ACHN (cell line): ENCODE data around the gene SGIP1.
"Not testable (repeated sequence)": the region's sequence is repeated elsewhere in the genome, so short reads cannot be mapped to it uniquely, and the experiment has no call there.

ENCODE experiments used
- DNase-seq: peaks from one replicate; pipeline ENCODE4 v3.0.0-alpha.2; 2015
- in situ Hi-C: cut with HindIII; loops from 2 replicates; pipeline ENCODE4 v1.10.0; 2017; ENCODE audit warnings: low sequenced_read_pairs, low pct_ligation_motif_present, low pct_unique_long_range_greater_than_20kb

SGIP1 gene

DNA sequence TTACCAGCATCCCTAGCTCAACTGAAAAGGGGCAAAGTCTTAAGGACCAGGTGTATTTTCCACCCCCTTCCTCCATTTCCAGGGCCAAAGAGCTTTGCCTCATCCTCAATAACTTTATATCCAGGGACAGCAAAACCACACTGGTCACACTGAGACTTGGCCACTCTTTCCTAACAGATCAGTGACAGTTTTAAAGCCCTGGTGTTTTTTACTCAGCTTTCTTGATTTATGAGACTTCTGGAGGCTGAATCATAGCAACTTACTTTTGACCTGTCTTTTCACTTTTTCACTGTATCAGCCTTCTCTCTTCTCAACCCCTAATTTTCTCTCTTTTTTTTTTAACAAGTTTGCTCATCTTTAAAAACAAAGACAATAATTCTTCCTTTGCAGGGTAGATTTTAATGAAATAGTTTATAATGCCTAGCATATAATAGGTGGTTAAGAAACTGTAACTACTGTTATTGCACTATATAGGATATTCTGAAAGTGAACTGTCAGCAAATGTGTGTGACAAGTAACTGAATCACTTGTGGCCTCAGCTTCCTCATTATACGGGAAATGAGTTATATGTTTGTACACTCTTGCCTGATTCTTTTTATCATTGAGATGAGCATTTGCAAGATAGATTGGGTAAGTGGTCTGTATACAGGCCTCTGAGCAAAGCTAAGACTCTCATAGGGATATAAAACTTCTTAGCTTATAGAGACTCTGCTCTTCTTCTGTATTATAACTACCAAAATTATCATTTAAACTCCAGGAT, 198.6 kb downstream of the SGIP1 start:
- in situ Hi-C loops = no loop called here
- DNase-seq = no peak

DNA sequence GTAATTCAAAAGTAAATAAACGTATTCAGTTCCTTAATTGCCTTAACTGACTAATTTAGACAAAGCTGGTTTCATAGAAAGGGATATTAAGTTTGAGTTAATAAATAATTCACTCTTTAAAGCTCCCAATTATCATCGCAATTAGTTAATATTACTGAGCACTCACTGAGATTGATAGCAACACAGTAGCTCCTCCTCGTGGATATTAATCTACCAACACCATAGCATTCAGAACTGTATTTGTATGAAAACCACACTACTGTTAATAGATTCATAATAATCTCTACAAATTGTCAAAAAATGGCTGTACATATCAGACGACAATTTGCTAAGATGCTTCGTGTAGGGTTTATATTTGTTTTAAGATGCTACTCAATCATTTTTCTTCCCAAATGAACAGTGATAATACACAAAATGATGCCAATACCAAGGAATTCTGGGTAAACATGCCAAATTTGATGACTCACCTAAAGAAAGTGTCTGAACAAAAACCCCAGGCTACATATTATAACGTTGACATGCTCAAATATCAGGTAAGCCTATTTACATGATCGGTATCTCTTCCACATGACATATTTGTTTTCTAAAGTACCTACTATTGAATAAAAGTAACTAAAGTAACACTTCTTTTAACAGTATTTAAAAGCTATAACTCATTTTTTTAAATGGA, 199.5 kb downstream of the SGIP1 start:
- no peak for DNase-seq
- in situ Hi-C loops = no loop called here

DNA sequence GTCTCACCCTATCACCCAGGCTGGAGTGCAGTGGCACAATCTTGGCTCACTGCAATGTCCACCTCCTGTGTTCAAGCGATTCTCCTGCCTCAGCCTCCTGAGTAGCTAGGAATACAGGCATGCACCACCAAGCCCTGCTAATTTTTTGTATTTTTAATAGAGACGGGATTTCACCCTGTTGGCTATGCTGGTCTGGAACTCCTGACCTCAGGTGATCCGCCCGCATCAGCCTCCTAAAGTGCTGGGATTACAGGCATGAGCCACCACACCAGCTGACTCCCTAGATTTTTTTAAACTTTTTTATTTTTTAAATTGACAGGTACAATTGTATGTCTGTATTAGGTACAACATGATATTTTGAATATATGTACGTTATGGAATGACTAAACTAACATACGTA, 200.6 kb downstream of the SGIP1 start:
- DNase-seq, in situ Hi-C loops: not testable (repeated sequence)

DNA sequence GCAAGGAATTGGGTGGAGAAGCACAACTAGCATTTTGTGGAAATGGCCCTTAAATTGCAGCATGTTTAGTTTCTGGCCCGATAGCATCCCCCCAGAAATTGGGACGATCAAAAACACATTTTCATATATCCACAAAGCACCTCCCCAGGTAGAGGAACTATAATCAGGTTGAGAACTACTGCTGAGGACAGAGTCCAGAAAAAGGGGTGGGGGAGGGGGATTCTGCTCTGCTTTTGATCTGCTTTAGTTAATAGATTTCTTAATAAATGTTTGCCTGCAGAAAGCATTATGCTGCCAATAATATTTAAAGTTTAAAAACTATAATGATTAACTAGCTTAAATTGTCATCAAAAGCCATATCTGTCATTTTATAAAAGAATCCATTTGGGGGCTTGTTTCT, 203.9 kb downstream of the SGIP1 start:
- DNase-seq = no peak
- in situ Hi-C loops = no loop called here

DNA sequence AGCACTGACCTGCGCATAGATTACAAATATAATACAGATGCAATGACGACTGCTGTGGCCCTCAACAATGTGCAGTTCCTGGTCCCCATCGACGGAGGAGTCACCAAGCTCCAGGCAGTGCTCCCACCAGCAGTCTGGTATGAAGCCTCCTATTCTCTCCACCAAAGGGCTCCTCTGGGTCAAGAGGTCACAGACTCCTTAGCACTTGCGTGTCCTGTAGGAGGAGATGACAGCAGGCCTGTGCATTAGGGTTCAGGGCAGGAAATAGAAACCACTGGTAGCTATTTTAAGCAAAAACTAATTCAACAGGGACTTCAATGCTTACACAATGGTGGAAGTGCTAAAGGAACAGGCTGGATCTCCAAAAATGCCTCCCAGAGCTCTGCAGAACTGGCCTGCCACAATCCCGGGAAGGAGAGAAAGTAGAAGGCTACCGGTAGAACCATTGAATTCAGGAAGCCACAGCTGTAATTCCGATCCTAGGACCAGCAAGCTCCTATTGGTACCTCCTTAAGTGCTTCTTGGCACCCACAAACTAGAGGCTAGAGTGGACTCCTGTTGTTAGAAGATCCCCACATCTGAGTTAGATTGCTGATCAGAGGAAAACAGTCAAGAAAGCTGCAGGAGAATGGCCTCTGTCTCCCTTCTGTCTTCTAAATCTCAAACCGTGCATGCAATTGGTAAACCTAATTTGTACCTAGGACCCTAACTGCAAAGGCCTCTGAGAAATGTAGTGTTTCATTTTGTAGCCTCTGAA, 205.6 kb downstream of the SGIP1 start:
- in situ Hi-C loops = no loop called here
- DNase-seq = no peak

DNA sequence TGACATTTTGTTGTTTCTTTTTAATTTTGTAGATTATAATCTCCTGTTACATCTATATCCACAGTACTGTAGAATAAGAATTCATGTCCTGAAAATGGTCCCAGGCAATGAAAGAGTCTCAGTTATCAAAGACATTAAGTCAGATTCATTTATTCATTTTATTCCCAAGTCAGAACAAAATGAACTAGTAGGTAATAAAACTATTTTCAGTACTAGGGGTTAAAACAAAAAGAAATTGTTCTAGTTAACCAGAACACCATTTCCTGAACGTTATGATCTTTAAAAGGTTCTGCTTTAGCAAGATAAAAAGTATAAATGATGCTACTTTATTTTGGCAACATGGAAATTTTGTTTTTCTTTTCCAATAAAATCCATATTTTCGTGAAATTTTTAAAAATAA, 211.5 kb downstream of the SGIP1 start:
- no peak for DNase-seq
- in situ Hi-C loops = no loop called here

DNA sequence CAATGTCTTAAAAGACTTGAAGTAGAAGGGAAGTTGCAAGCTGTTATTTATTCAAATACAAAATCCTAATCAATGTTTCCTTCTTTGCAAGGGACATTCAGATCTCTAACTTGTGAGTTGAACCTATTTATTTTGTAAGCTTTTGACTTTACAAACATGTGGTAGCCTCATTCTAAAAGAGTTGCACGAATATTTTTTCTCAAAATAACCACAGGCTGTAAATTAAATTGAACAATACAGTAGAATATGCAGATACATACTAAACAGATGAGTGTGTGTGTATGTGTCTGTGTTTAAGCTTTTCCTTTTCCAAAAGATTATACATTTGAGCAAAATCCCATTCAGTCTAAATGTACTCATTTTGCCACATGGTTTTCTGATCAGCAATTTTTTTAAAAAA, 213.5 kb downstream of the SGIP1 start:
- no peak for DNase-seq
- in situ Hi-C loops = no loop called here

DNA sequence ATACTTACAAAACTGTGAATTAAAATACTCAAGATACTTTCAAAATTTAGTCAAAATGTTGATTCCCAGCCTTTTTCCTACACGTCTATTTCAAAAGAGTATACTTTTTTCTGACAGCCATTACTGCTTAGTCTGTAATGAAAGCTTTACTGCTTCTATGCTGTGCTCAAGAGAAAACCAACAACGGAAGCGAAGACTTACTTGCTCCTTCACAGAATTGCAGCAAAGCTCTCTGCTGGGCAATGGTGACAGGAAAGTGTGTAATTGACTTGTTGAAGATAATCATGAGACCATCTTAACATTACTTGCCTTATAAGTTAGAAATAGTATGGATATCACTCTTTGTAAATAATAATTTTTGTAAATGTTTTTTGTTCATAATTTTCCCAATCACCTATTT, 216.6 kb downstream of the SGIP1 start:
- in situ Hi-C loops = no loop called here
- no peak for DNase-seq

DNA sequence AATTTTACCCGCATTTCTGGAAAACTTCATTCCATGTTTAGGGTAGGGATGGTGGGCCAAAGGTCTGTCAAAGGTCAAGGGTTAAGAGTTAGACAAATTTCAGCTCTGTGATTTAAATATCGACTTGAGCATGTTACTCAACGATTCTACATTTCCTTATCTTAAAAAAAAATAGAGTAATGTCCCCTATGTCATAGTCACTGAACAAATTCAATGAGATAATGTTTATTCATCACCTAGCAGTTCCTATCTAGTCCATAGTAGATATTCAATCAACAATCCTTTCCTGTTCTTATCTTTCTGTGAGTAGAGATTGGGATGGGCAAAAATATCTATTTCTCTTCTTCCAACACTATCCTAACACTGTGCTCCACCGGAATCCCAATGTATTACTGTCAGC, 217.2 kb downstream of the SGIP1 start:
- no peak for DNase-seq

DNA sequence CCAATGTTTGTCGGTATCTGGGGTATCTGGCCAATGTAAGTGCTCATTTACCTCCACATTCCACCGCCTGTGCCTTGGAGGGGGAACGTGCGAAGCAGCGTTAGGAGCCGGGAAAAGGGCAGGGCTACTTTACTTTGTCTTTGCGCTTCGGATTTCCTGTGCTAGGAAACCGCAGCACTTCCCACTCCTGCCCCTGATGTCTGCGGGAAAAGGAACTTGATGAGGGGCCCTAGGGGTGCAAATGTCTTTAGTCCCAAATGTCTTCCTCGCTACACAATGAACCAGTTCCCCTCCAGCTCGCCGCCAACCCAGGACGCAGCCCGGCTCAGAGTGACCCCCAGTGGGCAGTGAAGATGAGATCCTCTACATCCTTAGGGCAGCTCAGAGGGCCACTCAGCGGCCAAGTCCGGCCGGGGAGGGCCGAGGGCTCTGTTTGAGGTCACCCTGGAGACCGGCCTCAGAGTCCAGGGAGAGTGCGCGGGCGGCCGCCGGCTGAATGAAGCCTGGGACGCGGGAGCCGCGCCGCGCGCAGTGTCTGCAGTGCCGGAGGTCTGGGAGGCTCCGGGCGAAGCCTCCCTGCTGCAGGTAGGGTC, 218.1 kb downstream of the SGIP1 start, which contains the start of gene DYNLT5:
Gene DYNLT5, plus strand, starts transcription at position 460 of the 593 bp plus-strand sequence. CDS start 2,200 bp downstream, outside the sequence.
- in situ Hi-C loops = no loop called here

More for the DNA sequence above, 217.2 kb downstream of the SGIP1 start:
- in situ Hi-C loops = no loop called here

DNA sequence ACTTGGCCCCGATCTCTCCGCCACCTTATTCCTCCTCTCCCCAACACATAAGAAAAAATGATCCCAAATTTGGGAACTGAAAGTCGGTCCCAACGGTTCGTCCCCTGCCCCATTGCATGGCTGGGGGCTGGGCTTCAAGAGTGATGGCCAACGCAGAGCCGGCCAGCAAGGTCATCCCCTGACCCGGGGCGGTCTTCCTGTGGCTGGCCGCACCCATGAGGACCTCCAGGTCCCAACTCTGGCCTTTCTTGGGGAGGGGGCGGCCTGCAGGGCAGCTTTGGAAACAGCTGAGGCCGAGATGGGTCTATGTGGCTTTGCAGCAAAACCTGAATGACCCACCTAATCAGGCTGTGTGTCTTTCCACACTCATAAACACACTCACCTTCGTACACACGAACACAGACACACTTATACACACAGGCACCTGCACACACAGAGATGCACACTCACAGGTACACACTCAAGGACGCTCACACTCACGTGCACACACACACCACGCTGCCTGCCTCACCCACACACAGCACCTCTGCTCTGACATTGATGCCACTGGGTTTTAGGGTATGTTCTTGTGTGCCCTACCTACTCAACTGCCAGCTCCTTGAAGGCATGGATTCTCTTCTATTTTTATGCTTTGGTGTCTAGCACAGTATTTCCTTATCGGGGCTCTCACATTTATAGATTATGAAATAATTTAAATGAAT, 218.9 kb downstream of the SGIP1 start:
- DNase-seq = no peak
- in situ Hi-C loops = no loop called here

More for the DNA sequence above, 218.1 kb downstream of the SGIP1 start, which contains the start of gene DYNLT5:
- DNase-seq = peak; percentile 34

DNA sequence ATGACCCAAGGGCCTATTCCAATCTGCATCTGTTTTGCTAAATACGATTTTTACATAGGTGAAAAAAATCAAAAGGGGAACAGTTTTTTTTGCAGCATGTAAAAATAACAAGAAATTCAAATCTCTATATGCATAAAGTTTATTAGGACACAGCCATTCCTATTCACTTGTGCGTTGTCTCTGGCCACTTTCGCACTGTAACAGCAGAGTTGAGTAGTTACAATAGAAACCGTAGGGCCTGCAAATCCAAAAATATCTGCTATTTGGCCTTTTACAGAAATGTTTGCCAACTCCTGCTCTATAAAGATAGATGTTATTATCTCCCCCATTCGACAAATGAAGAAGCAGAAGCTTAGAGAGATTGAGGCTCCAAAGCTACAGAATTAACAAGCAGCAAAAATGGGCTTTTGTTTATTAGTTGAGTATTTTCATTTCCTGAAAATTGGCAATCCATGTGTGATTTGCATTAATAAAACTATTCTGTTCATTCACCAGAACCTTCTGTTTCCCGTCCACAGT, 223.8 kb downstream of the SGIP1 start:
- in situ Hi-C loops = no loop called here
- DNase-seq = no peak

DNA sequence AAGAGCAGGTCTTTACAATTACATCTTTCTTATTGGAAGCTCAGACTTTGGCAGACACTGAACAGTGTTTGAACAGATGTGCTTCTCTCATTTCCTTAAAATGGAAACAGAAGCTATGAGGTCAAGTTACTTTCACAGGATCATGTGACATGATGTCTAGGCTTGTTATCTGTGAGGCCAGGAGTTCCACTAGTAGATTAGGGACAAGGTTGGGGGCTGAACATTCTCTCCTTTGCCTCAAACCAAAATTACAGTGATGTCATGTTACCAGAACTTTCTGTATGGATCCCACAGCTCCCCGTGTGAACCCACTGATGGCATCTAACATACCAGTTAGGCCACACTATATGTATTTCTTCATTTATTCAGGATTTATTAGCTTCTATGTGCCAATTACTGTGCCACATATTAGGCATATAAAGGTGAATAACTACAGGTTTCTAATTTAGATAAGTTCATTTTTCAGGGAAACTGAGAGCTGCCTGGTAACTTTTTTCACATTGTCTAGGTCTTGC, 224.3 kb downstream of the SGIP1 start:
- in situ Hi-C loops = no loop called here
- no peak for DNase-seq

DNA sequence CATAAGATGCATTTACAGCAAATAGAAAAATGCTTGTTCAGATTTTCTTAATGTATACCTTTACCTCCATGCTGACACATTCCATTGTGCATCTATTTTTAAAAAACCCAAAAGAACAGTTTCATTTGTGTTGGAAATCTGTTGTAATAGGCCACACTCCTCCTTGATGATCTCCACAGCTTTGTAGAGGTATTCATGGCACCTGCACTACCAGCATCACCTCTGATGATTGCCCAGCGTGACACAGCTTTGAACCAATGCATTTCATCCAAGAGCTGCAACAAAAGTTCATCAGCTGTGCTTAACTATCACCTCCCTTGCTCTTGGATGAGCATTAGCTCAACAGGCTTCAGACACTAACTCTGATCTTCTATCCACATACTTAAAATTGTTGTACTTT, 226.6 kb downstream of the SGIP1 start:
- DNase-seq = no peak
- in situ Hi-C loops = no loop called here

DNA sequence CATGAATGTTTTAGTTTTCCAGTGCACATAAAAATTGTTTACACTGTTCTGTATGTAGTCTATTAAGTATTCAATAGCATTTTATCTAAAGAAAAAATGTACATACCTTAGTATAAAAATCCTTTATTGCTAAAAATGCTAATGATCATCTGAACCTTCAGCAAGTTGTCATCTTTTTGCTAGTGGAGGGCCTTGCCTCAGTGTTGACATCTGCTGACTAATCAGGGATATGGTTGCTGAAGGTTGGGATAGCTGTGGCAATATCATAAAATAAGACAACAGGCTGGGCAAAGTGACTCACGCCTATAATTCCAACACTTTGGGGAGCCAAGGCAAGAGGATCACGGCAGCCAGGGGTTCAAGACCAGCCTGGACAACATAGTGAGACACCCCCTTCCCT, 227.3 kb downstream of the SGIP1 start:
- in situ Hi-C loops = no loop called here
- no peak for DNase-seq

DNA sequence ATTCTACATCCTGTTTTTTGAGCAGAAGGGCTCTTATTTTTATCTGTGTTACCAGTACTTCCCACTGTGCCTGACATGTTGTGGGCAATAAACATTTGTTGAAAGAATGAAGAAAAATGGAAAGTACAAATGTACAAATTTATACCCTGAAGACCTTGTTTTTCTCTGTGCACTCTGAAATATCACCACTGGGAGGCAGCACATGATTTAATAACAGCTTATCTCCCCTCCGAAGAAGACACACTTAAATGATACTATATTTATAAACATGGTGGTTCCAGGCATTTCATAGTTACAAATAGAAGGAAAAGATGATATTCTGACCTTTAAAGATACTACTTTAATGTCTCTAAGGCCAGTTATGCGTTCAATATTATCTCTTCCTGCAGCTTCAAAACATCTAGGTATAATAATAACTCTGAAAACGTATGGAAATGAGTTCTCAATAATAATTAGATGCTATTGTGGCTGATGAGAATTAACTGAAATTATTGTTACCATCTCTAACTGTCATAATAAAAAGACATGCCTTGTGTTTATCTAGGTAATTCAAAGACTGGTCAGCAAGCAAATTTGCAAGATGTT, 231.1 kb downstream of the SGIP1 start:
- in situ Hi-C loops = no loop called here

DNA sequence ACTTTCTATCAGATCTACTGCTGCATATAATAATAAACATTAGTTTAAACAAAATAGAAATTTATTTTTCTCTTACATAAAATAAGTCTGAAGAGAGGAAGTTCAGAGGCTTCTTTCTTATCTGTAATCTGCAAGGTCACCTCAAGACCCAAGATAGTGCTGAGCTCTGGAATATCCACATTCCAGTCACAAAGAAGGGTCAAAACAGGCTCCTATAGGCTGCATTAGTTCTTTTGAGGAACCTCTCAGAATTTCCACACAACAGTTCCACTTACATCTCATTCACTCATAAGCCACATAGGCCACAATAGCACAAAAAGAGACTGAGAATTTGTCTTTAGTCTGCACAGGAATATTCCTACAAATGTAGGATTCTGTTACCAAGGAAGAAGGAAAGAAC, 233.7 kb downstream of the SGIP1 start:
- in situ Hi-C loops = no loop called here
- DNase-seq = no peak

More for the DNA sequence above, 231.1 kb downstream of the SGIP1 start:
- DNase-seq = peak; percentile 56

DNA sequence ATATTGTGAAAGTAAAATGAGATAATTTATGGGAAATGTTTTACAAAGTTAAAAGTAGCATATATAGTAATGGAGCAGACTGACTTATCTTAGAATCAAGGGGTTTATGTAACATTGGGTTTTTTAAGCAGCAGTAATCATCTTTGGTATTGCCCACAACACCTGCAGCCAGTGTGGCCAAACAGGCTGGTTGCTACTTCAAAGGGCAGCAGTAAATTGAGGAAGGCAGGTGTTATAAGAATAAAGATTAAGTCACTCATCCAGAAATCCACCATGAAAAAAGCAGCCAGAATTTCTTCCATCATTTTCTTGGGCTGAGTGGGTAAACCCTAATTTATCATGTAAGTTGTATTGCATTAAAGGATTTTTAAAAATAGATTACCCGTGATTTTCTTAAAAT, 235.0 kb downstream of the SGIP1 start:
- in situ Hi-C loops = no loop called here
- DNase-seq = no peak
